Ishikawa (cell line): ENCODE data around the gene CEP126.

ENCODE experiments used
- CREB1 ChIP-seq: IDR thresholded peaks from 2 replicates; pipeline ENCODE4 v1.6.1; 2012; ENCODE audit warnings: low read depth
- EP300 ChIP-seq: IDR thresholded peaks from 2 replicates; pipeline ENCODE4 v1.6.1; 2012; ENCODE audit warnings: borderline replicate concordance
- MAX ChIP-seq: IDR thresholded peaks from 2 replicates; pipeline ENCODE4 v1.6.1; 2012
- RAD21 ChIP-seq: IDR thresholded peaks from 2 replicates; pipeline ENCODE4 v1.6.1; 2012; ENCODE audit warnings: low read depth
- TCF12 ChIP-seq: IDR thresholded peaks from 2 replicates; pipeline ENCODE4 v1.6.1; 2012; ENCODE audit warnings: low read depth
- YY1 ChIP-seq: IDR thresholded peaks from 2 replicates; pipeline ENCODE4 v1.6.1; 2012; ENCODE audit warnings: low read depth
- TF ChIP-seq, protein P1 (sequence below): IDR thresholded peaks from 2 replicates; pipeline ENCODE4 v1.6.1; 2012; ENCODE audit warnings: low read depth, mild to moderate bottlenecking

DNA sequence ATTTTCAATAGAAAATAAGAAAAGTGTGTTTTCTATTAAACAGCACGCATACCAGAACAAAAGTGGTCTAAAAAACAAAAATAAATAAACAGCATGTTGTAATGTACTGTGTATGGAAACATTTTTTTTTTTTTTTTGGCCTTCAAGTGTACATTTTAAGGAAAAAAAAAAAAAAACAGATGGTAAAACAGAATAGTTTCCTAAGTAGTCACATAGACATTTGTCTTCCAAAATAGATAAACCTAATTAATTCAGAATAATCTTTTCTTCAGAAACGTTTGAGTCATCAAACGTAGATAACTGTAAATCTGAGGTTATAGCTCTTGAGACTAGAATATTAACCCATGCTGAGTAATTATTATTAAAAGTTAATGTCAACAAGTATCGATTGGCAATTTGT lies 132.0 kb downstream of the CEP126 start:
- TF ChIP-seq RAD21, result no peak
- TF ChIP-seq TCF12, result no peak
- TF ChIP-seq MAX, result no peak
- TF ChIP-seq YY1, result no peak
- no peak for TF ChIP-seq CREB1
- TF ChIP-seq, protein P1, sequence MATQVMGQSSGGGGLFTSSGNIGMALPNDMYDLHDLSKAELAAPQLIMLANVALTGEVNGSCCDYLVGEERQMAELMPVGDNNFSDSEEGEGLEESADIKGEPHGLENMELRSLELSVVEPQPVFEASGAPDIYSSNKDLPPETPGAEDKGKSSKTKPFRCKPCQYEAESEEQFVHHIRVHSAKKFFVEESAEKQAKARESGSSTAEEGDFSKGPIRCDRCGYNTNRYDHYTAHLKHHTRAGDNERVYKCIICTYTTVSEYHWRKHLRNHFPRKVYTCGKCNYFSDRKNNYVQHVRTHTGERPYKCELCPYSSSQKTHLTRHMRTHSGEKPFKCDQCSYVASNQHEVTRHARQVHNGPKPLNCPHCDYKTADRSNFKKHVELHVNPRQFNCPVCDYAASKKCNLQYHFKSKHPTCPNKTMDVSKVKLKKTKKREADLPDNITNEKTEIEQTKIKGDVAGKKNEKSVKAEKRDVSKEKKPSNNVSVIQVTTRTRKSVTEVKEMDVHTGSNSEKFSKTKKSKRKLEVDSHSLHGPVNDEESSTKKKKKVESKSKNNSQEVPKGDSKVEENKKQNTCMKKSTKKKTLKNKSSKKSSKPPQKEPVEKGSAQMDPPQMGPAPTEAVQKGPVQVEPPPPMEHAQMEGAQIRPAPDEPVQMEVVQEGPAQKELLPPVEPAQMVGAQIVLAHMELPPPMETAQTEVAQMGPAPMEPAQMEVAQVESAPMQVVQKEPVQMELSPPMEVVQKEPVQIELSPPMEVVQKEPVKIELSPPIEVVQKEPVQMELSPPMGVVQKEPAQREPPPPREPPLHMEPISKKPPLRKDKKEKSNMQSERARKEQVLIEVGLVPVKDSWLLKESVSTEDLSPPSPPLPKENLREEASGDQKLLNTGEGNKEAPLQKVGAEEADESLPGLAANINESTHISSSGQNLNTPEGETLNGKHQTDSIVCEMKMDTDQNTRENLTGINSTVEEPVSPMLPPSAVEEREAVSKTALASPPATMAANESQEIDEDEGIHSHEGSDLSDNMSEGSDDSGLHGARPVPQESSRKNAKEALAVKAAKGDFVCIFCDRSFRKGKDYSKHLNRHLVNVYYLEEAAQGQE, result no peak
- no peak for TF ChIP-seq EP300
